SIG-M5 (cell line): ENCODE measurements around the gene PCED1B.

Source experiments
- DNase-seq: peaks from one replicate; lab custom pipeline; 2025; lab: John Stamatoyannopoulos, UW

Gene PCED1B

GRCh38 chr12:47236109-47236714 is 156.8 kb downstream of the PCED1B start:
- DNase-seq: no peak

- DNase-seq: no peak
Measured at GRCh38 chr12:47237751-47238211, 158.4 kb downstream of the PCED1B start.

GRCh38 chr12:47238669-47239114 is 159.3 kb downstream of the PCED1B start:
- DNase-seq: no peak

GRCh38 chr12:47242426-47242825 is 163.0 kb downstream of the PCED1B start:
- DNase-seq: no peak

GRCh38 chr12:47244835-47245234 is 165.4 kb downstream of the PCED1B start:
- DNase-seq: no peak

- no peak for DNase-seq
Measured at GRCh38 chr12:47245623-47246022, 166.2 kb downstream of the PCED1B start.

GRCh38 chr12:47247418-47247817 is 168.0 kb downstream of the PCED1B start:
- DNase-seq: no peak

GRCh38 chr12:47249082-47249481 is 169.7 kb downstream of the PCED1B start:
- no peak for DNase-seq

GRCh38 chr12:47249719-47250357 is 170.4 kb downstream of the PCED1B start:
- DNase-seq: no peak

- no peak for DNase-seq
Measured at GRCh38 chr12:47251919-47252318, 172.5 kb downstream of the PCED1B start.

GRCh38 chr12:47264951-47265350 is 185.5 kb downstream of the PCED1B start:
- DNase-seq: no peak

- DNase-seq: no peak
Measured at GRCh38 chr12:47265391-47265790, 186.0 kb downstream of the PCED1B start.

GRCh38 chr12:47267571-47267970 is 188.2 kb downstream of the PCED1B start:
- DNase-seq: no peak

- no peak for DNase-seq
Measured at GRCh38 chr12:47268501-47269454, 189.4 kb downstream of the PCED1B start.

- DNase-seq: no peak
Measured at GRCh38 chr12:47269916-47270315, 190.5 kb downstream of the PCED1B start.

- no peak for DNase-seq
Measured at GRCh38 chr12:47270782-47271664, 191.6 kb downstream of the PCED1B start.

GRCh38 chr12:47271800-47272239 is 192.4 kb downstream of the PCED1B start:
- DNase-seq: no peak

GRCh38 chr12:47272412-47273190 is 193.2 kb downstream of the PCED1B start:
- DNase-seq: no peak

- DNase-seq: no peak
Measured at GRCh38 chr12:47273191-47273626, 193.8 kb downstream of the PCED1B start.

- DNase-seq: no peak
Measured at GRCh38 chr12:47274760-47275159, 195.3 kb downstream of the PCED1B start.

- no peak for DNase-seq
Measured at GRCh38 chr12:47276253-47276620, 196.8 kb downstream of the PCED1B start.
